Testis (tissue), 3 donors: ENCODE results near the gene GALNT4. TPM values are rescaled to one million over a fixed set of nuclear protein-coding genes. Genes with fewer than 3 reads are reported as not detected.

ENCODE experiments used
- DNase-seq: peaks from one replicate; pipeline ENCODE4 v3.0.0-alpha.2; 2019
- H3K27ac ChIP-seq, 2 donors: fragments of 200-600 bp; sonication (generic); one replicate each; pipeline ENCODE4 v1.5.1; 2019
- H3K27me3 ChIP-seq: fragments of 200-600 bp; sonication (generic); one replicate; pipeline ENCODE4 v1.5.1; 2019
- H3K36me3 ChIP-seq: fragments of 200-600 bp; sonication (generic); one replicate; pipeline ENCODE4 v1.5.1; 2017; ENCODE audit warnings: low read depth; ENCODE audit errors: missing control alignments
- H3K4me1 ChIP-seq: fragments of 200-600 bp; sonication (generic); one replicate; pipeline ENCODE4 v1.5.1; 2019
- H3K4me3 ChIP-seq, 2 donors: fragments of 200-600 bp; sonication (generic); one replicate each; pipeline ENCODE4 v1.5.1; 2017 to 2019
- H3K9me3 ChIP-seq: fragments of 200-600 bp; sonication (generic); one replicate; pipeline ENCODE4 v1.5.1; 2017
- CTCF ChIP-seq, 3 experiments: fragments of 450-650 bp in 2 of 3; fragments of 200-600 bp in 1 of 3; sonication (generic) in 1 of 3; IDR thresholded peaks; one replicate each; pipeline ENCODE4 v1.5.1; 2016 to 2019; ENCODE audit warnings: antibody characterized with exemption in 3 of 3, mild to moderate bottlenecking in 2 of 3, moderate library complexity in 1 of 3
- POLR2A ChIP-seq: fragments of 450-650 bp; IDR thresholded peaks from one replicate; pipeline ENCODE4 v1.6.1; 2017; ENCODE audit warnings: antibody characterized with exemption, mild to moderate bottlenecking, moderate library complexity
- WGBS, 2 donors: methylation state at CpG; one replicate each; pipeline ENCODE4 v1.1.5; 2018; 5-methylcytosine and 5-hydroxymethylcytosine counted together
- intact Hi-C: fragments of 100-400 bp; cut with DNase I; formaldehyde crosslinking; loops from one replicate; pipeline ENCODE4 v1.15.1; 2023; ENCODE audit warnings: low total_unique reads
- polyA plus RNA-seq: library from polyadenylated mRNA; stranded (reverse); fragments of 350-450 nt; fragmentation: Illumina TruSeq; extraction: RNeasy Lipid Tissue Mini Kit (QIAGEN cat#74804); gene quantifications from one replicate; pipeline ENCODE4 v1.2.3, GENCODE V29; 2014; ENCODE audit warnings: low read depth, low replicate concordance; ENCODE audit not compliant: insufficient read depth
- total RNA-seq, 2 donors: library from RNA; depleted of rRNA; stranded (reverse); fragments of >200 nt; gene quantifications; one replicate each; pipeline ENCODE4 v1.2.3, GENCODE V29; 2016

Gene GALNT4
- total and polyA plus RNA-seq, 3 donors from 2014 or later: 1.8 to 4.3 (median 3.4) TPM

DNA sequence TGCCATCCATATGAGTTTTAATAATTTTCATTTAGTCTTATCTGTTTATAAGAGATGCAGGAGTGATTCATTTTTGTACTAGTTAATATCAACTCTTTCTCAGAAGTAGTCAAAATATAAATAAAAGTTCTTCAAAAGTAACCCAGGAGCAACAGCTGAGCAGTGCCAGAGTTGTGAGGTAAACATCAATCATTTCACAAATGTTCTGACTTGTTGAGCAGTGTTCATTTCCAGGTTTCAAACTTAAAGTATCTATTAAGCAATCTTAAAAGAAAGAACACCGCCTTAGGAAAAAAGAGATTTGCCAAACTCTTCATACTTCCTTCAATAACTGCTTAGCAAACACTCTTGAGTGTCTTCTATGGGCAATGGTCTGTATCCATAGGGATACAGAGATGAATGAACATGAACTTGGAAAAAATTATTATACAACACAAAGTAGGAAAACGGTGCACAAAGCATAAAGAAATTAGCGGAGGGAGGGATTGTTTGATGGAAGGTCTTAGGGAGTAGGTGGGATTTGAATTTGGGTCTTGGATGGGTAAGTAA, 43.2 kb upstream of the GALNT4 start:
- intact Hi-C loops: no loop called here
- Histone ChIP-seq H3K4me3 (no peak overlapping the region), H3K27me3 (no peaks in the 10 kb centered on the region), H3K4me1 (peaks cover 5% of the 10 kb centered on the region), H3K36me3 (no peaks in the 10 kb centered on the region), H3K9me3 (no peaks in the 10 kb centered on the region), H3K27ac (no peak overlapping the region)
- TF ChIP-seq CTCF (IDR thresholded peaks at IDR 0.05) (no peak), POLR2A (no peak)
- no peak for DNase-seq
- 95 to 98% methylated on average over 3 of the region's 3 CpGs for WGBS, 2 donors

DNA sequence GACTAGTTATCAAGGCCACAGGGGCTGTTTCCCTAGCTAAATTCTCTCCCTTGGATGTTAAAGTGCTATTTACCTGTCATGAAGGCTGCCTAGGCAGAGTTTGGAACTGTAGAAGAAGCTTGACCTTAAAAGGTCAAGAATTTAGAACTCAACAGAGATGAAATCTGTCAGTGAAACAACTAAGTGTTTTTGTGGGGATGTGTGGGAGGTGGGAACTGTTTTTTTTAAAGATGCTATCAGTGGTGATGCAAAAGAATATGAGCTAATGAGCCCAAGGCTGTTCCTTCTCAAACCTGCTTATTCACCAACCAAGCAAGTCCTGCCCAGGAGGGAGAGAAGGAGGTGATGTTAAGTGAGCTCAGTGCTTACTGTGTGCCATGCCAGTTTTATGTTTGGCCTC, 42.0 kb upstream of the GALNT4 start:
- TF ChIP-seq POLR2A: no peak
- no peak for TF ChIP-seq CTCF (IDR thresholded peaks at IDR 0.05)
- Histone ChIP-seq H3K4me1 (peaks cover 5% of the 10 kb centered on the region), H3K27me3 (no peaks in the 10 kb centered on the region), H3K27ac (no peak overlapping the region), H3K36me3 (no peaks in the 10 kb centered on the region), H3K9me3 (no peaks in the 10 kb centered on the region), H3K4me3 (no peak overlapping the region)
- intact Hi-C loops: no loop called here
- DNase-seq: no peak

- Histone ChIP-seq H3K9me3 (no peaks in the 10 kb centered on the region), H3K36me3 (no peaks in the 10 kb centered on the region), H3K4me3 (no peak overlapping the region), H3K27me3 (no peaks in the 10 kb centered on the region), H3K27ac (no peak overlapping the region), H3K4me1 (peaks cover 5% of the 10 kb centered on the region)
- TF ChIP-seq POLR2A (no peak), CTCF (IDR thresholded peaks at IDR 0.05) (no peak)
- intact Hi-C loops: no loop called here
- no peak for DNase-seq
Measured at GRCh38 chr12:89565002-89565401, 40.4 kb upstream of the GALNT4 start.

DNA sequence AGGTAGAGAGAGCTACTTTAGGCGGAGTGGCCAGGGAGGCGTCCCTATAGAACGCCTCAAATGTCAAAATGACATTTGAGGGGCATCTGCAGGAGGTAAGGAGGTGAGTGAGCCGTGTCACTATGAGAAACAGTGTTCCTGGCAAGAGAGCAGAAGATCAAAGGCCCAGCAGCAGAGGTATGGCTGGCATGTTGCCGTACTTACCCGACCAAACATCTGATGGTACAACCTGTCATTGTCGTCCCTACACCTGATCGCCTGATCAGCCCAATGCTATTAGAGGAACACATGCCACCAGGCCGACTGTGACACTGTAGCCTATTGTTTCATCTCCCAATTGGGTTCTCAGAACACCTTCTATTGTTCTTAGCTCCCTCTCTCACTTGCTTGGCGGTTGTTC, 35.2 kb upstream of the GALNT4 start:
- H3K27me3 ChIP-seq: no peaks in the 10 kb centered on the region

More for the DNA sequence above, 35.2 kb upstream of the GALNT4 start:
- Histone ChIP-seq H3K9me3 (no peaks in the 10 kb centered on the region), H3K4me3 (no peak overlapping the region), H3K4me1 (no peaks in the 10 kb centered on the region), H3K36me3 (no peaks in the 10 kb centered on the region), H3K27ac (no peak overlapping the region)
- TF ChIP-seq CTCF (IDR thresholded peaks at IDR 0.05) (no peak), POLR2A (no peak)
- intact Hi-C loops: no loop called here
- WGBS, 2 donors: 92 to 94% methylated on average over 10 of the region's 10 CpGs
- DNase-seq: no peak
